Ishikawa (cell line): ENCODE data around the gene IGF2BP1.

Source experiments
- CEBPB ChIP-seq: IDR thresholded peaks from 2 replicates; pipeline ENCODE4 v1.6.1; 2012
- CREB1 ChIP-seq: IDR thresholded peaks from 2 replicates; pipeline ENCODE4 v1.6.1; 2012; ENCODE audit warnings: low read depth
- EGR1 ChIP-seq: IDR thresholded peaks from 2 replicates; pipeline ENCODE4 v1.6.1; 2012
- EP300 ChIP-seq: IDR thresholded peaks from 2 replicates; pipeline ENCODE4 v1.6.1; 2012; ENCODE audit warnings: borderline replicate concordance
- MAX ChIP-seq: IDR thresholded peaks from 2 replicates; pipeline ENCODE4 v1.6.1; 2012
- NFIC ChIP-seq: IDR thresholded peaks from 2 replicates; pipeline ENCODE4 v1.6.1; 2012
- RAD21 ChIP-seq: IDR thresholded peaks from 2 replicates; pipeline ENCODE4 v1.6.1; 2012; ENCODE audit warnings: low read depth
- REST ChIP-seq: IDR thresholded peaks from 2 replicates; pipeline ENCODE4 v1.6.1; 2012; ENCODE audit warnings: low read depth, mild to moderate bottlenecking
- TAF1 ChIP-seq: IDR thresholded peaks from 2 replicates; pipeline ENCODE4 v1.6.1; 2012; ENCODE audit warnings: low read depth, mild to moderate bottlenecking
- TCF12 ChIP-seq: IDR thresholded peaks from 2 replicates; pipeline ENCODE4 v1.6.1; 2012; ENCODE audit warnings: low read depth
- TEAD4 ChIP-seq: IDR thresholded peaks from 2 replicates; pipeline ENCODE4 v1.6.1; 2012
- USF1 ChIP-seq: IDR thresholded peaks from 2 replicates; pipeline ENCODE4 v1.6.1; 2012
- YY1 ChIP-seq: IDR thresholded peaks from 2 replicates; pipeline ENCODE4 v1.6.1; 2012; ENCODE audit warnings: low read depth
- ZBTB7A ChIP-seq: IDR thresholded peaks from 2 replicates; pipeline ENCODE4 v1.6.1; 2012; ENCODE audit warnings: low read depth

GRCh38 chr17:48992444-48992843 is 4.7 kb upstream of the IGF2BP1 start:
- TF ChIP-seq EP300 = no peak
- no peak for TF ChIP-seq RAD21
- TF ChIP-seq TAF1 = no peak
- no peak for TF ChIP-seq REST
- TF ChIP-seq CEBPB = no peak
- no peak for TF ChIP-seq TCF12
- no peak for TF ChIP-seq USF1
- no peak for TF ChIP-seq CREB1
- TF ChIP-seq MAX = no peak
- no peak for TF ChIP-seq NFIC
- TF ChIP-seq YY1 = no peak
- TF ChIP-seq ZBTB7A = no peak
- TF ChIP-seq EGR1 = no peak
- no peak for TF ChIP-seq TEAD4
